ENCODE results near the gene ZSWIM7.
A peak's percentile ranks its signal among the peaks of the same experiment; 100 is the strongest.

The ZSWIM7 gene

DNA sequence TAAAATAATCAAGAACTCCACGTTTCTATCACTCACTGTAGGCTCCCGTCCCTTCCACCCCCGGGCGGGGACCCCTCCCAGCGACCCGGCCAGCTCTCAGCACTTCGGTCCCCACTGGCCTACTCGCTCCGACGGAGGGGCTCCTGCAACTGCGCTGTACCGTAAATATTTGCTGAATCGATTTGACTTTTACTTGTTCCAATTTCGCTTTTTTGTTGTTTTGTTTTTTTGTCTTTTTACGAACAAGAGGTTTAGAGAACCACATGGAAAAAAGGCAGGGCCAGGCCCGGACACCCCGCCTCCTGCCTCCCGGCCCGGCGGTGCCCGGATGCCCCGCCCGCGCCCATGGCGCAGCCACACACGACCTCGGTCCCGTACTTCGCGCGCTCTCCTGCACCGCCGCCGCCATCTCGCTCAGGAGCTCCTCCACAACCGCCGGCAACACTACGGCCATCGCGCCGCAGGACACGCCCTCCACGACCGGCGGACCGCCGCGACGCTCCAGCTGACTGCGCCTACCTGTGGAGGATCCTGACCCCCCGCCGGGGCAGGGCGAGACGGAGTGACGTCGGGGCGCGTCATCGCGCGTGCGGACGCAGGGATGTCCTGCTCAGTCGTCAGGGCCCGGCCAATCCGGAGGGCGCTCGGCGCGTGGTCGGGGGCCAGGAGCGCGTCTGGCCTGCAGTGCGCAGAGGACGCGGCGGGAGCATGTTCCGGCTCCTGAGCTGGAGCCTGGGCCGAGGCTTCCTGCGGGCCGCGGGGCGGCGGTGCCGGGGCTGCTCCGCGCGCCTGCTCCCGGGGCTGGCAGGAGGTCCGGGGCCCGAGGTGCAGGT is at the start of gene ZSWIM7, which contains the start of gene TTC19:
TSS of gene ZSWIM7 (minus strand) at position 564 of the 833 bp plus-strand sequence. CDS start at position 454, 110 bp downstream.
TSS of gene TTC19 (plus strand) at position 684 of the 833 bp plus-strand sequence. CDS start at position 709, 25 bp downstream.
- peak; percentile 93 for DNase-seq (ENCODE audit: low read depth)

DNA sequence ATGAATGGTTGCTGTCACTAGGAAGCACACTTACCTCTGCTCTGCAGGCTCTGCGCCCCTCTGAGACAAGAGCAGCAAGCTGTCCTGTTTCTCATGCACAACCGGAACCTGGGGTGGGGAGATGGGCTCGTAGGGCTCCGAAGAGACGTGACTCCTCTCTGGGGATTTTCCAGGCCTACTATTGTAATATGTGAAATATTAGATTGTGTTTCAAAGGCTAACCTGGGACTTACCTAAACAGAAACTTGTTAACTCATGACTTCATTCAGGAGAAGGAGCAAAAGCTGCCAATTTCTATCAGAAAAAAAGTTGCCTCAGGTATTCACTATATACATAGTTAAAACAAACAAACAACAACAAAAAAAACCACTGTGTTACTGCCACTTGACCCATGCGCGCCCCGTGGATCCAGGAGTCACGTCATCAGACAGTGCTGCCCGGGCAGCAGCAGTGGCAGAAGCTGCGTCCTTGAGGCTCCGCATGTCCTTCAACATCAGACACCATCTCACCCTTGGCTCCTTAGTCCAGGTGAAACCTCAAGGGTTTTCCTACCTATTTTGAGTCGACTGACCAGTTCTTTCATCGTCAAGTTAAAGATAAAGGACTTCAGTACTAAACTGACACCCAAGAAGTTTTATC is 49.4 kb upstream of the ZSWIM7 start:
- no peak for DNase-seq (ENCODE audit: low read depth)

GRCh38 chr17:16046966-16047365 is 47.5 kb upstream of the ZSWIM7 start:
- no peak for DNase-seq (ENCODE audit: low read depth)

DNA sequence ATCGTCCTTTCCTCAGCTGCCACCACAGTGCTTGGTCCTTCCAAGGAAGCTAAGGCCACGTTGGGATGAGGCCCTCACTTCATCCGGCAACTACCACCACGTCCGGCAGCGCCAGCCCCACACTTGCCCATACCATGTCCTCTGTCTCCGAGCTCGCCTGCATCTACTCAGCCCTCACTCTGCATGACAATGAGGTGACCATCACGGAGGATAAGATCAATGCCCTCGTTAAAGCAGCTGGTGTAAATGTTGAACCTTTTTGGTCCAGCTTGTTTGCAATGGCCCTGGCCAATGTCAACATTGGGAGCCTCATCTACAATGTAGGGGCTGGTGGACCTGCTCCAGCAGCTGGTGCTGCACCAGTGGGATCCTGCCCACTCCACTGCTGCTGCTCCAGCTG is 45.0 kb upstream of the ZSWIM7 start:
- DNase-seq (ENCODE audit: low read depth), result no peak

- DNase-seq (ENCODE audit: low read depth), result no peak
Observed at GRCh38 chr17:16040710-16041251, 41.3 kb upstream of the ZSWIM7 start.

GRCh38 chr17:16037636-16038035 is 38.1 kb upstream of the ZSWIM7 start:
- DNase-seq (ENCODE audit: low read depth), result no peak

GRCh38 chr17:16036261-16036660 is 36.8 kb upstream of the ZSWIM7 start:
- no peak for DNase-seq (ENCODE audit: low read depth)

DNA sequence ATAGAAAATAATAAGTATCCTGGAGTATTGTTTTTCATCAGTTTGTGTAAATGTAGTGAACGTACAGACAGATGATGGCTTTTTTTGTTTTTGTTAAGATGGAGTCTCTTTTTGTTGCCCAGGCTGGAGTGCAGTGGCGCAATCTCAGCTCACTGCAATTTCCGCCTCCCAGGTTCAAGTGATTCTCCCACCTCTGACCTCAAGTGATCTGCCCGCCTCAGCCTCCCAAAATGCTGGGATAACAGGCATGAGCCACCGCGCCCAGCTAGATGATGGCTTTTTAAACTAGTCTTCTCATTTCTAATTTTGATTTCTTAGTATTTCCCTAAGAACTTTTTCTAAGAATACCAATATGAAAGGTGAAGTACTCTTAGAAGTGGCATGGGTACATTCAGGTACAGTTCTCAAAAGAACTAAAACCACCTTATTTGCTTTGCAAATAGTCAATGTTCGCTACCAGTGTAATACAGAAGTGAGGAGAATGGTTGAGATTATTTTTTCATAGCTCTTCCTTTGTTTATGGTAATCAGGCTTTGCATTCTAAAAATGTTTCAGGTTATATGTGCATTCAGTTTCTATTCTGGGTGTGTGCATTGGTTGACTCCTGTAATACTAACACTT is 34.3 kb upstream of the ZSWIM7 start:
- DNase-seq (ENCODE audit: low read depth), result no peak

- DNase-seq (ENCODE audit: low read depth), result peak; percentile 52
Observed at GRCh38 chr17:16027708-16028584, 28.4 kb upstream of the ZSWIM7 start.

- DNase-seq (ENCODE audit: low read depth), result no peak
Observed at GRCh38 chr17:16026895-16027294, 27.4 kb upstream of the ZSWIM7 start.

- DNase-seq (ENCODE audit: low read depth), result no peak
Observed at GRCh38 chr17:16025202-16025601, 25.7 kb upstream of the ZSWIM7 start.

DNA sequence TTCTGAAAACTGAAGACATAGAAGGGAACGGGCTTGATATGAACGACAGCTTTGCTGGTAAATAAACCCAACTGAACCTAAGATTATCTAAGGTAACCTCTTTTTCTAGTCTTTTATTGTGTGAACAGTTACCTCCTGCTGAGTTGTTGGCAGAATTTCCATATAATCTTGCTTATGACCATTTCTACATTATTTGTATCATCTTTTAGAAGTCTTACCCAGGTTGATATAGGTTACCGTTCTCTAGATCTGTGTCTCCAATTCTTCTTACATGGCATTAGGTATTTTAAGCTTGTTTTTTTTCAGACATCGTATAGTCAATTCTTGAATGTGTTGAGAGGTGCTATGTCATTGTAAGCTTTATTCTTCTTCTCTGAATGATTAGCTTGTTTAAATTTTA is 24.4 kb upstream of the ZSWIM7 start:
- DNase-seq (ENCODE audit: low read depth), result no peak

DNA sequence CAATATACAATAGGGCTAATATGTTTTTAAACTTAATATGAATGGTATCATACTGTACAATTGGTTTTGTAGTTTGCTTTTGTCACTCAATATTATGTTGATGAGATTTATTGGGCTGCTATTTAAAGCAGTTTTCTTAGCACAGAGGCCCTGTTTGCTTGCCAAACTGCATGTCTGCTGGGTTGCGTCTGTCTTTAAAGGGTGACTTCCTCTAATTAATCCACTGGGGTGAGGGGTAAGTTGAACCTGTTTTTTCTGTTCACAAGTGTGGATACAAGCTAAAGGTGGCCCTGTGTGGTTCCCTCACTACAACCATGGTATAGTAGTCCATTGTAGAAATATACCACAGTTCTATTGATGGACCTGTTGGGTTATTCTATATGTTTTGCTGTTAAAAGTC is 19.8 kb upstream of the ZSWIM7 start:
- no peak for DNase-seq (ENCODE audit: low read depth)

DNA sequence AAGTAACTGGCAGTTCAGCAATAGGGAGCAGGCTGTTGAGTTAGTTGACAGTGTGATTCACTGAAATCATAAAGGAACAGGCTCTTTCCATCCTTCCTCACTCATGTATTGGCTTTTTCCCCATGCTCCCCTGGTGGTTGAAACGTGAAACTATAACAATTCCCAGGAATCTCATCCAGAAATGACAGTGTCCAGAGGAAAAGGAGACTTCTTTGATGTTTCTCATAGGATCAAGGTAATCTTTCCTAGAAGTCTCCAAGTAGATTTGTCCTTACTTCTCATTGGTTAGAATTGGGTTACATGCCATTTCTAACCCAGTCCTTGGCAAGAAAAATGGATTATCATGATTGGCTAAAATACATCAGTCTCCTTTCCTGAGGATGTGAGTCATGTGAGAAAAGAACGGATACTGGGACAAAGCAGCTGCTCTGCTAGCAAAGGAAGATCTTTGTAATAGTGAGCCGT is 14.5 kb upstream of the ZSWIM7 start:
- DNase-seq (ENCODE audit: low read depth), result no peak

- no peak for DNase-seq (ENCODE audit: low read depth)
Observed at GRCh38 chr17:16007439-16007838, 7.9 kb upstream of the ZSWIM7 start.

DNA sequence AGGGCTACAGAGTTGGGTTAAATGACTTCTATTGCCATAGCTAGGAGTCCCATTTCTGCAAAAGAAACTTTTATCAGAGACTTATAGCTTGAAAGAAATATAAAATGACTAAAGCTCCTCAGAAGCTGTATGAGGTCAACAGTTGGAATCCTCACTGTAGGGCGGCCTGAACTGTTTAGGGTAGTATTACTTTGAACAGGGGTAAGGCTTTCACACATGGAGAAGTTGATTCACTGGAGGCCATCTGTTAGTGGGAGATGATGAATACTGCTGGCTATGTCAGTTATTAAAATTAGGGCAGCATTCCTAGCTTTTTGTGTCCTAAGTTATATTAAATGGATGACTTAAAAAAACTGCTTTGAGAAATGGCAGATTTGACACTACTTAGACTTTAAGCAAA is 6.1 kb upstream of the ZSWIM7 start:
- no peak for DNase-seq (ENCODE audit: low read depth)

DNA sequence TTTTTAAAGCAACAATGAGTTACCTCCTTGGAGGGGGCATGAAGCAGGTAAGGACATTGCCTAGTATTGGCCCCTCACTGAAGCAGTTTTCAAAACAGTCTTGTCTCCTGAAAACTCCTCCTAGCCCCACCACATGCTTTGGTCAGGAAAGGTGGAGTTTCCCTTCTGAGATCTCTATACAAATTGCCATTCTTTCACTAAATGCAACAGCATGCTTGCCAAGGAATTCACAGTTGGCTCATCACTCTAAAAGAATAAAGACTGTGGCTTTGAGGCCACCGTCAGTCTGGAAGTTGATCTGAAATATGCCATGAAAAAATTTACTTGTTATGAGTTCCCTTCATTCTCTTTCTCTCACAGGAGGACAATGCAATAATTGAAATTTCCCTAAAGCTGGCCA is 4.3 kb upstream of the ZSWIM7 start:
- DNase-seq (ENCODE audit: low read depth), result no peak

GRCh38 chr17:16002708-16003260 is 3.3 kb upstream of the ZSWIM7 start:
- DNase-seq (ENCODE audit: low read depth), result no peak

DNA sequence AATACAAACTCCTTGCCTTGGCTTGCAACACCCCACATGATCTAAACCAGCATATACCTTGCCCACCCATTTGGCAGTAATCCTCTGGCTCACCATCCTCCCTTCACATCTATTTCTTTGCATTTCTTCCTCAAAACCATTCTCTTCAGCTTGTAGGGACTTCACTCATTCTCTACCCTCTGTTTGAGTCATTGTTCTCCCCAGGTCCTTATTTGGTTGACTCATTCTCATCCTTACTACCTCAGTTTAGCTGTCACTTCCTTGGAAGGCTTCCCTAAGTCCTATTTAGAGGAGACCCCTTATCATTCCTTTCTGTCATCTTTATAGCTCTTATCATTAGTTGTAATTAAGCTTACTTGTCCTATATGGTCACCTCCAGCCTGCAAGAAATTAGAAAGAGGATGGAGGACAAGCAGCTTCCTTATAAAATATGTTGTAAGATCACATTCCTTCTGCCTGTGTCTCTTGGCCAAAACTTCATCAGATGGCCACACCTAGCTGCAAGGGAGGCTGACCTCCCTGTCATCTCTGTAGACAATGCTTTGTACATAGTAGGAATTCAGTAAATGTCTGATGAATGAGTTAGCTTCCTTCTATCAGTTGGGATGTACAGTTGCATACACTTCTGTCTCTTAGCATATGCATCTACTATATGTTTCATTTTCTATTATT is 1.9 kb upstream of the ZSWIM7 start:
- no peak for DNase-seq (ENCODE audit: low read depth)

- DNase-seq (ENCODE audit: low read depth), result no peak
Observed at GRCh38 chr17:15999974-16000827, 697 bp upstream of the ZSWIM7 start.

Data from activated T-cell treated with anti-CD3 and anti-CD28 coated beads for 24 hours (primary cell).